Tibial nerve (tissue), 4 donors: ENCODE data around the gene MTCH1.

Experiments used
- EP300 ChIP-seq, 2 donors: sonication (generic); formaldehyde crosslinking; IDR thresholded peaks; one replicate each; pipeline ENCODE4 v1.6.1; 2017; ENCODE audit warnings: antibody characterized with exemption in 2 of 2, mild to moderate bottlenecking in 1 of 2
- POLR2A ChIP-seq, 2 donors: fragments of 450-650 bp; IDR thresholded peaks; one replicate each; pipeline ENCODE4 v1.6.1; 2017; ENCODE audit warnings: antibody characterized with exemption in 2 of 2, mild to moderate bottlenecking in 2 of 2, moderate library complexity in 2 of 2
- TF ChIP-seq, protein P1 (sequence below), 5 experiments: fragments of 200-600 bp in 3 of 5; fragments of 450-650 bp in 2 of 5; sonication (generic) in 3 of 5; IDR thresholded peaks; one replicate each; pipeline ENCODE4 v1.5.1; 2016 to 2019; ENCODE audit warnings: antibody characterized with exemption in 5 of 5, mild to moderate bottlenecking in 3 of 5, moderate library complexity in 2 of 5

DNA sequence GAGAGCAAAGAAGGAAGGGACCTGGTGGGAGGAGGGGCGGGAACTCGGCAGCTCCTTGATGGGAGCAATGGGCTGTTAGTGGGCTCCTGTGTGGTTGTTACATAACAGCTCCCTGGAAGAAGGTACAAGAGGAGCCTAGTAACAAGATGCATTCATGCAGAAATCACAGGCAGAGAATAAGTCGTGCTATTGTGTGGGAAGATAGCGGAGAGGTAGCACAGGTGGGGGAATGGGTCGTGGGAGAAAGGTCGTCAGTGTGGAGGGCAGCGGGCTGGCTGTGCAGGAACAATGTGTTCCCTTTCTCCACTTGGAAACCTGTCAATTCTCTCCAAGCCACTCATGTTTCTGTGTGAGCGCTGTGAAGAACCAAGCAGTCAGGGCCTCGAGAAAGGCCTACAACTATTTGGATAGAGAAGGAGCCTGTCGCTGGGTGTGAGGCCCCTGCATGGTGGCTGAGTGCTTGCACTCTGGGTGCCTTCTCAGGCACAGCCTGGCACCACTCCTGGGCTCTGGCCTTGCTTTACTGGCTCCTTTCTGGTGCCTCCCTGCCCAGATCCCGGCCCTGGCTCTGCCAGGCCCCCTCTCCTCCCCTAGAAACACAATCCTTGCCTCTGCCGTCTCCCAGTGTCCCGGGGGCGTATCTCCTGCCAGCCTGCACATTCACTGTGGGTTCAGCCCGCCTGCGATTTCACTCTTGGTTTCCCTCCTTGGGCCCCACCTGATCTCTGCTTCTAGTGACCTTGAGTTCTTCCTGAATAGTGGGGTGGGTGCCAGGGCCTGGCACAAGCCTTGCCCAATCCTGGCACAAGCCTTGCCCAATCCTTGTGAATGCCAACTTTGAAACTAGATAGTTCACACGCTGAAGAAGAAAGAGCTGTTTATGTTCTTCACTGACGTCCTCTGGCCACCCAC lies 12.1 kb upstream of the MTCH1 start:
- TF ChIP-seq EP300 (IDR thresholded peaks at IDR 0.05) (peak in 1 of 2 donors; percentile 19), POLR2A (IDR thresholded peaks at IDR 0.05) (no peak)
- TF ChIP-seq, protein P1, sequence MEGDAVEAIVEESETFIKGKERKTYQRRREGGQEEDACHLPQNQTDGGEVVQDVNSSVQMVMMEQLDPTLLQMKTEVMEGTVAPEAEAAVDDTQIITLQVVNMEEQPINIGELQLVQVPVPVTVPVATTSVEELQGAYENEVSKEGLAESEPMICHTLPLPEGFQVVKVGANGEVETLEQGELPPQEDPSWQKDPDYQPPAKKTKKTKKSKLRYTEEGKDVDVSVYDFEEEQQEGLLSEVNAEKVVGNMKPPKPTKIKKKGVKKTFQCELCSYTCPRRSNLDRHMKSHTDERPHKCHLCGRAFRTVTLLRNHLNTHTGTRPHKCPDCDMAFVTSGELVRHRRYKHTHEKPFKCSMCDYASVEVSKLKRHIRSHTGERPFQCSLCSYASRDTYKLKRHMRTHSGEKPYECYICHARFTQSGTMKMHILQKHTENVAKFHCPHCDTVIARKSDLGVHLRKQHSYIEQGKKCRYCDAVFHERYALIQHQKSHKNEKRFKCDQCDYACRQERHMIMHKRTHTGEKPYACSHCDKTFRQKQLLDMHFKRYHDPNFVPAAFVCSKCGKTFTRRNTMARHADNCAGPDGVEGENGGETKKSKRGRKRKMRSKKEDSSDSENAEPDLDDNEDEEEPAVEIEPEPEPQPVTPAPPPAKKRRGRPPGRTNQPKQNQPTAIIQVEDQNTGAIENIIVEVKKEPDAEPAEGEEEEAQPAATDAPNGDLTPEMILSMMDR (IDR thresholded peaks at IDR 0.05) = no peak
